ENCODE data around the gene ABCC1. TPM values are rescaled to one million over a fixed set of nuclear protein-coding genes. Genes with fewer than 3 reads are reported as not detected.
"Not testable (repeated sequence)": the region's sequence is repeated elsewhere in the genome, so short reads cannot be mapped to it uniquely, and the experiment has no call there.

Gene ABCC1
- total RNA-seq, 1 experiment from 2014 or later: 139 TPM

DNA sequence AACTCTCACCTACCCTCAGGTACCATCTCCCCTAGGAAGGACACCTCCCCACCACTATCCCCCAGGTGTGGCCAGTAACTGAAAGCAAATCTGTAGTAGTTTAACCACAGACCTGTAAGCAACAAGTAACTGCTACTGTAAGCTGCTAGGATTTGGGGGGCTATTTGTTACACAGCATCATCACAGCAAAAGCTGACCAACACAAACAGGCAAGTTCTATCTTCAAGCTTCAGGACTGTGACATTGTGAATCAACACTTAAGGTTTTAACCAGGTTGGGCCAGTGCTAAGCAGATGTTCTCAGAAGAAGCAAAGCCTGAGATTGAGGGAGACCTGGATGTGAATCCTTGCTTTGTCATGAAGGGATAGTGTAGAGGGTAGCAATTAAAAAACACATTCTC, 226.9 kb downstream of the ABCC1 start:
- no peak overlapping the region for H2AFZ ChIP-seq
- no peaks in the 10 kb centered on the region for H4K20me1 ChIP-seq (ENCODE audit: insufficient read depth)
- CTCF ChIA-PET: no interaction called here
- POLR2A ChIA-PET (ENCODE audit: unreplicated experiment): no interaction called here
- H3K9me2 ChIP-seq (ENCODE audit: insufficient read depth): no peaks in the 10 kb centered on the region
- no peak for DNase-seq
- no peak overlapping the region for H3K4me3 ChIP-seq
- H3K9me3 ChIP-seq (ENCODE audit: insufficient read depth, low read depth): no peaks in the 10 kb centered on the region
- intact Hi-C loops (cut with micrococcal nuclease; ENCODE audit: unreplicated experiment): no loop called here
- H3K4me2 ChIP-seq: no peak overlapping the region
- H3K36me3 ChIP-seq (ENCODE audit: low read depth): no peaks in the 10 kb centered on the region
- H3K27me3 ChIP-seq (ENCODE audit: insufficient read depth, low read depth): no peaks in the 10 kb centered on the region
- H3K27ac ChIP-seq: no peak overlapping the region
- no peaks in the 10 kb centered on the region for H3K79me2 ChIP-seq (ENCODE audit: low read depth)
- no peaks in the 10 kb centered on the region for H3K4me1 ChIP-seq (replicated peaks; ENCODE audit: insufficient read depth)
- no peaks in the 10 kb centered on the region for H3F3A ChIP-seq (ENCODE audit: insufficient read depth, low read depth)
- no TSS peak for BruUV-seq (replicated peaks)
- TF ChIP-seq, protein P1, sequence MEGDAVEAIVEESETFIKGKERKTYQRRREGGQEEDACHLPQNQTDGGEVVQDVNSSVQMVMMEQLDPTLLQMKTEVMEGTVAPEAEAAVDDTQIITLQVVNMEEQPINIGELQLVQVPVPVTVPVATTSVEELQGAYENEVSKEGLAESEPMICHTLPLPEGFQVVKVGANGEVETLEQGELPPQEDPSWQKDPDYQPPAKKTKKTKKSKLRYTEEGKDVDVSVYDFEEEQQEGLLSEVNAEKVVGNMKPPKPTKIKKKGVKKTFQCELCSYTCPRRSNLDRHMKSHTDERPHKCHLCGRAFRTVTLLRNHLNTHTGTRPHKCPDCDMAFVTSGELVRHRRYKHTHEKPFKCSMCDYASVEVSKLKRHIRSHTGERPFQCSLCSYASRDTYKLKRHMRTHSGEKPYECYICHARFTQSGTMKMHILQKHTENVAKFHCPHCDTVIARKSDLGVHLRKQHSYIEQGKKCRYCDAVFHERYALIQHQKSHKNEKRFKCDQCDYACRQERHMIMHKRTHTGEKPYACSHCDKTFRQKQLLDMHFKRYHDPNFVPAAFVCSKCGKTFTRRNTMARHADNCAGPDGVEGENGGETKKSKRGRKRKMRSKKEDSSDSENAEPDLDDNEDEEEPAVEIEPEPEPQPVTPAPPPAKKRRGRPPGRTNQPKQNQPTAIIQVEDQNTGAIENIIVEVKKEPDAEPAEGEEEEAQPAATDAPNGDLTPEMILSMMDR (conservative IDR thresholded peaks at IDR 0.05): no peak
- no peak for TF ChIP-seq EZH2 (IDR thresholded peaks at IDR 0.05; ENCODE audit: low read depth)

DNA sequence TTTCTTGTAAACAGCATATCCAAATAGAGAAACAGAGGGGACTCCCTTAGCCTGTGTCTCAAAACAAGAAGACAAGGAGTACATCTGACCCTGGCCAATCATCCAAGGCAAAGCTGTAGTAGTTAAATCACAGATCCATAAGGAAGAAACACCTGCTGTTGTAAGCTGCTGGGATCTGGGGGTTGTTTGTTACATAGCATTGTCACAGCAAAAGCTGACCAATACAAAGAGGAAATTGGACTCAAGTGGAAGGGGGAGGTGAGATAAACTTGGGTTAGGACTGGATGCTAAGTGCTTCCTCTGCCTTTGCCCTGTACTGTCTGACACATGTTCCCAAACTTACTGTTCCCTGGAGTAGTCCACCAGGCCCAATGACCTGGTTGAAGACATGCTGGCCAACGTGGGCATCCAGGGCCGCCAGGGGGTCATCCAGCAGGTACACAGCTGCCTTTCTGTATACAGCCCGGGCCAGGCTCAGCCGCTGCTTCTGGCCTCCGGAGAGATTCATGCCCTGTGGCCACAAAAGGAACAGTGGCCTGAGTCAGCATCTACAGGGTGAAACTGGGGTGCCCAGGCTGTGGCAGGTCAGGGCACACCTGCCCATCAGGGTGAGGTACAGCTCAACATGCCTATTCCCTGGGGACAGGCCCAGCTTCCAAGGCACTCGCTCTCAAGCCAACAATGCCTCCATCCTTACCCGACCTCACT, 229.2 kb downstream of the ABCC1 start:
- no peaks in the 10 kb centered on the region for H3K4me1 ChIP-seq (replicated peaks; ENCODE audit: insufficient read depth)
- no peaks in the 10 kb centered on the region for H3K27me3 ChIP-seq (ENCODE audit: insufficient read depth, low read depth)
- no peaks in the 10 kb centered on the region for H4K20me1 ChIP-seq (ENCODE audit: insufficient read depth)
- no peak for DNase-seq
- no TSS peak for BruUV-seq (replicated peaks)
- H3K9me3 ChIP-seq (ENCODE audit: insufficient read depth, low read depth): no peaks in the 10 kb centered on the region
- ChIA-PET POLR2A (ENCODE audit: unreplicated experiment) (no interaction called here), CTCF (no interaction called here)
- H3K79me2 ChIP-seq (ENCODE audit: low read depth): no peaks in the 10 kb centered on the region
- TF ChIP-seq, protein P1 (conservative IDR thresholded peaks at IDR 0.05): no peak
- no peak for TF ChIP-seq EZH2 (IDR thresholded peaks at IDR 0.05; ENCODE audit: low read depth)
- no peak overlapping the region for H3K27ac ChIP-seq
- no peaks in the 10 kb centered on the region for H3K9me2 ChIP-seq (ENCODE audit: insufficient read depth)
- no peak overlapping the region for H2AFZ ChIP-seq
- no peak overlapping the region for H3K4me3 ChIP-seq
- intact Hi-C loops (cut with micrococcal nuclease; ENCODE audit: unreplicated experiment): no loop called here
- H3K4me2 ChIP-seq: no peak overlapping the region
- H3K36me3 ChIP-seq (ENCODE audit: low read depth): no peaks in the 10 kb centered on the region
- H3F3A ChIP-seq (ENCODE audit: insufficient read depth, low read depth): no peaks in the 10 kb centered on the region

DNA sequence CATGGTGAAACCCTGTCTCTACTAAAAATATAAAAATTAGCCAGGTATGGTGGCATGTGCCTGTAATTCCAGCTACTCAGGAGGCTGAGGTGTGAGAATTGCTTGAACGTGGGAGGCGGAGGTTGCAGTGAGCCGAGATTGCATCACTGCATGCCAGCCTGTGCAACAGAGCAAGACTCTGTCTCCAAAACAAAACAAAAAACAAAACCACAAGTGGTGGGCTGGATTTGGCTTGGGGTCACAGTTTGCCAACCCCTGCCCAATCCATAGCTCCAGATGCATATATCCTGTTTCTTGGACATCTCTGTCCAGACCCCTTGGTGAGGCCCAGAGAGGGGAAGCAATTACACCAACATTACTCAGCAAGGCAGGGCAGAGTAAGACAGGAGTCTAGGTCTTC, 232.3 kb downstream of the ABCC1 start:
- H3K4me1 ChIP-seq (replicated peaks; ENCODE audit: insufficient read depth); H2AFZ ChIP-seq; BruUV-seq (replicated peaks); H4K20me1 ChIP-seq (ENCODE audit: insufficient read depth); H3F3A ChIP-seq (ENCODE audit: insufficient read depth, low read depth); H3K27ac ChIP-seq; H3K27me3 ChIP-seq (ENCODE audit: insufficient read depth, low read depth); H3K79me2 ChIP-seq (ENCODE audit: low read depth); H3K9me2 ChIP-seq (ENCODE audit: insufficient read depth); H3K9me3 ChIP-seq (ENCODE audit: insufficient read depth, low read depth); DNase-seq; H3K4me3 ChIP-seq; intact Hi-C loops (cut with micrococcal nuclease; ENCODE audit: unreplicated experiment); POLR2A ChIA-PET (ENCODE audit: unreplicated experiment); H3K4me2 ChIP-seq; CTCF ChIA-PET; H3K36me3 ChIP-seq (ENCODE audit: low read depth): not testable (repeated sequence)

DNA sequence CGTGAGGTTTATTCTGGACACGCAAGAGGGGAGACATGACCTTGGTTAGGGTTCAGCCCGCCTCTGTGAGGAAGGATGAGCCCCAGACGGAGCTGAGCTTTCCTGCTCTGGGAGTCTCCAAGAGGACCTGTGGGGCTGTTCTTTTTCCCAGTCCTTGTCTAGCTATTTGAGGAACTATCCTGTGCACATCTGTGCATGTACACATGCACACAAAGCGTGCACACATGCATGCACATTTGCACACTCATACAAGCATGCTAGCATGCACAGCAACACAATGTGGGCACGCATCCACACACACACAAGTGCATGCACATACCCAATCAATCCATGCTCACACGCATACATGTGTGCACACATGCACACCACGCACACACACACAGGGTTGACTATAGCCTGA, 233.5 kb downstream of the ABCC1 start:
- TF ChIP-seq EZH2 (IDR thresholded peaks at IDR 0.05; ENCODE audit: low read depth): no peak
- TF ChIP-seq, protein P1 (conservative IDR thresholded peaks at IDR 0.05): no peak
- H4K20me1 ChIP-seq (ENCODE audit: insufficient read depth): no peaks in the 10 kb centered on the region
- no peaks in the 10 kb centered on the region for H3K36me3 ChIP-seq (ENCODE audit: low read depth)
- no peak overlapping the region for H3K27ac ChIP-seq
- no peaks in the 10 kb centered on the region for H3K9me2 ChIP-seq (ENCODE audit: insufficient read depth)
- H3K4me2 ChIP-seq: no peak overlapping the region
- no peaks in the 10 kb centered on the region for H3F3A ChIP-seq (ENCODE audit: insufficient read depth, low read depth)
- intact Hi-C loops (cut with micrococcal nuclease; ENCODE audit: unreplicated experiment): no loop called here
- no peaks in the 10 kb centered on the region for H3K9me3 ChIP-seq (ENCODE audit: insufficient read depth, low read depth)
- H3K27me3 ChIP-seq (ENCODE audit: insufficient read depth, low read depth): no peaks in the 10 kb centered on the region
- no peaks in the 10 kb centered on the region for H3K4me1 ChIP-seq (replicated peaks; ENCODE audit: insufficient read depth)
- no peak for DNase-seq
- H3K4me3 ChIP-seq: no peak overlapping the region
- POLR2A ChIA-PET (ENCODE audit: unreplicated experiment): no interaction called here
- CTCF ChIA-PET: no interaction called here
- no peak overlapping the region for H2AFZ ChIP-seq
- H3K79me2 ChIP-seq (ENCODE audit: low read depth): no peaks in the 10 kb centered on the region
- BruUV-seq (replicated peaks): no TSS peak
